ENCODE measurements around the gene KCNS1.

GRCh38 chr20:45083127-45083526 is 17.8 kb downstream of the KCNS1 start:
- TF ChIP-seq CTCF (IDR thresholded peaks at IDR 0.05) = no peak
- TF ChIP-seq POLR2AphosphoS5 (IDR thresholded peaks at IDR 0.05; ENCODE audit: low read depth, low read length) = no peak
- TF ChIP-seq SIN3A (IDR thresholded peaks at IDR 0.05; ENCODE audit: borderline replicate concordance, insufficient read depth, low read depth, low read length) = no peak

Measured in Panc1 (cell line).